Measurements from ENCODE around the gene HNF1B.

The HNF1B gene

GRCh38 chr17:37661400-37662014, 83.4 kb downstream of the HNF1B start:
- DNase-seq (ENCODE audit: low spot score in 2 of 2): no peak
- Mint-ChIP-seq H3K9me3 (no peaks in the 10 kb centered on the region), H3K4me3 (no peak overlapping the region), H3K27ac (no peak overlapping the region), H3K4me1 (no peaks in the 10 kb centered on the region), H3K36me3 (no peaks in the 10 kb centered on the region)
- ATAC-seq: no peak

GRCh38 chr17:37659925-37660324, 84.9 kb downstream of the HNF1B start:
- Mint-ChIP-seq H3K36me3 (no peaks in the 10 kb centered on the region), H3K9me3 (no peaks in the 10 kb centered on the region), H3K4me1 (no peaks in the 10 kb centered on the region), H3K4me3 (no peak overlapping the region), H3K27ac (no peak overlapping the region)
- ATAC-seq (no peak), DNase-seq (ENCODE audit: low spot score in 2 of 2) (no peak)

GRCh38 chr17:37657202-37657601, 87.7 kb downstream of the HNF1B start:
- no peak overlapping the region for H3K27ac Mint-ChIP-seq
- H3K9me3 Mint-ChIP-seq: no peaks in the 10 kb centered on the region
- DNase-seq (ENCODE audit: low spot score in 2 of 2) (no peak), ATAC-seq (peak; percentile 51)
- H3K36me3 Mint-ChIP-seq: no peaks in the 10 kb centered on the region
- H3K4me3 Mint-ChIP-seq: no peak overlapping the region
- H3K4me1 Mint-ChIP-seq: no peaks in the 10 kb centered on the region

- H3K4me3 Mint-ChIP-seq: no peak overlapping the region
- DNase-seq (ENCODE audit: low spot score in 2 of 2): no peak
- H3K36me3 Mint-ChIP-seq: no peaks in the 10 kb centered on the region
- H3K9me3 Mint-ChIP-seq: no peaks in the 10 kb centered on the region
- H3K4me1 Mint-ChIP-seq: peaks cover 6% of the 10 kb centered on the region
- H3K27ac Mint-ChIP-seq: no peak overlapping the region
- ATAC-seq: no peak
Measured at GRCh38 chr17:37651849-37652248, 93.0 kb downstream of the HNF1B start.

GRCh38 chr17:37650419-37651003, 94.3 kb downstream of the HNF1B start:
- Mint-ChIP-seq H3K36me3 (no peaks in the 10 kb centered on the region), H3K4me3 (no peak overlapping the region), H3K27ac (no peak overlapping the region), H3K4me1 (peaks cover 6% of the 10 kb centered on the region), H3K9me3 (no peaks in the 10 kb centered on the region)
- DNase-seq (ENCODE audit: low spot score in 2 of 2): no peak
- ATAC-seq: no peak

GRCh38 chr17:37648555-37648954, 96.3 kb downstream of the HNF1B start:
- ATAC-seq (peak; percentile 39), DNase-seq (ENCODE audit: low spot score in 2 of 2) (no peak)
- Mint-ChIP-seq H3K4me3 (no peak overlapping the region), H3K9me3 (no peaks in the 10 kb centered on the region), H3K4me1 (peaks cover 11% of the 10 kb centered on the region), H3K36me3 (peaks cover under 1% of the 10 kb centered on the region), H3K27ac (no peak overlapping the region)

- Mint-ChIP-seq H3K4me3 (no peak overlapping the region), H3K36me3 (peaks cover 7% of the 10 kb centered on the region), H3K9me3 (no peaks in the 10 kb centered on the region), H3K27ac (no peak overlapping the region), H3K4me1 (peaks cover 14% of the 10 kb centered on the region)
- DNase-seq (ENCODE audit: low spot score in 2 of 2): no peak
- no peak for ATAC-seq
Measured at GRCh38 chr17:37647856-37648255, 97.0 kb downstream of the HNF1B start.

GRCh38 chr17:37643869-37644268, 101.0 kb downstream of the HNF1B start:
- peaks cover 30% of the 10 kb centered on the region for H3K4me1 Mint-ChIP-seq
- DNase-seq (ENCODE audit: low spot score in 2 of 2) (no peak), ATAC-seq (no peak)
- no peaks in the 10 kb centered on the region for H3K9me3 Mint-ChIP-seq
- H3K36me3 Mint-ChIP-seq: peaks cover 42% of the 10 kb centered on the region
- peak overlapping the region; percentile 85 for H3K4me3 Mint-ChIP-seq
- H3K27ac Mint-ChIP-seq: peak overlapping the region; percentile 91

- peak within 1 kb of the TSS; percentile 91 for H3K27ac Mint-ChIP-seq
- peaks cover 27% of the 10 kb centered on the region for H3K4me1 Mint-ChIP-seq
- peak within 1 kb of the TSS; percentile 85 for H3K4me3 Mint-ChIP-seq
- ATAC-seq (peak; percentile 97), DNase-seq (ENCODE audit: low spot score in 2 of 2) (peak; percentile 74 to 91)
- peaks cover 49% of the 10 kb centered on the region for H3K36me3 Mint-ChIP-seq
- no peaks in the 10 kb centered on the region for H3K9me3 Mint-ChIP-seq
Measured at GRCh38 chr17:37643118-37643766, 101.6 kb downstream of the HNF1B start, which contains the start of gene DDX52. Gene DDX52, minus strand, starts transcription at chr17:37643446. Its CDS starts 26 bp downstream, at chr17:37643420.

GRCh38 chr17:37642681-37643080, 102.2 kb downstream of the HNF1B start:
- peaks cover 27% of the 10 kb centered on the region for H3K4me1 Mint-ChIP-seq
- ATAC-seq (peak; percentile 61), DNase-seq (ENCODE audit: low spot score in 2 of 2) (no peak)
- H3K36me3 Mint-ChIP-seq: peaks cover 54% of the 10 kb centered on the region
- no peaks in the 10 kb centered on the region for H3K9me3 Mint-ChIP-seq
- peak overlapping the region; percentile 85 for H3K4me3 Mint-ChIP-seq
- H3K27ac Mint-ChIP-seq: peak overlapping the region; percentile 91

GRCh38 chr17:37640015-37640414, 104.8 kb downstream of the HNF1B start:
- H3K36me3 Mint-ChIP-seq: peaks cover 81% of the 10 kb centered on the region
- H3K4me1 Mint-ChIP-seq: peaks cover 27% of the 10 kb centered on the region
- no peak overlapping the region for H3K4me3 Mint-ChIP-seq
- H3K27ac Mint-ChIP-seq: no peak overlapping the region
- no peaks in the 10 kb centered on the region for H3K9me3 Mint-ChIP-seq
- ATAC-seq (no peak), DNase-seq (ENCODE audit: low spot score in 2 of 2) (no peak)

GRCh38 chr17:37637956-37638355, 106.9 kb downstream of the HNF1B start:
- ATAC-seq: no peak
- peaks cover 94% of the 10 kb centered on the region for H3K36me3 Mint-ChIP-seq

More at GRCh38 chr17:37637956-37638355, 106.9 kb downstream of the HNF1B start:
- no peak for DNase-seq (ENCODE audit: low spot score in 2 of 2)
- Mint-ChIP-seq H3K27ac (no peak overlapping the region), H3K4me1 (peaks cover 21% of the 10 kb centered on the region), H3K9me3 (no peaks in the 10 kb centered on the region), H3K4me3 (no peak overlapping the region)
